Liver (tissue), 3 donors: ENCODE measurements around the gene INA.

Experiments used
- ATF3 ChIP-seq: IDR thresholded peaks from 2 replicates; pipeline ENCODE4 v1.6.1; 2016; ENCODE audit warnings: antibody characterized with exemption
- CTCF ChIP-seq: fragments of 150-350 bp; IDR thresholded peaks from 2 replicates; pipeline ENCODE4 v1.5.1; 2017; ENCODE audit warnings: improper control_type of control experiment, low read depth, low read length; ENCODE audit not compliant: missing input control
- EGR1 ChIP-seq, 2 donors: IDR thresholded peaks; 2 replicates each; pipeline ENCODE4 v1.6.1; 2016 to 2018; ENCODE audit warnings: antibody characterized with exemption in 2 of 2, low read depth in 2 of 2
- GABPA ChIP-seq, 2 donors: IDR thresholded peaks in 1 of 2; conservative IDR thresholded peaks in 1 of 2; 2 replicates each; pipeline ENCODE4 v1.6.1; 2016; ENCODE audit warnings: antibody characterized with exemption in 2 of 2, mild to moderate bottlenecking in 1 of 2, moderate library complexity in 1 of 2
- JUND ChIP-seq, 2 donors: IDR thresholded peaks; 2 replicates each; pipeline ENCODE4 v1.6.1; 2016; ENCODE audit warnings: antibody characterized with exemption in 2 of 2
- MAX ChIP-seq: IDR thresholded peaks from 2 replicates; pipeline ENCODE4 v1.6.1; 2016; ENCODE audit warnings: antibody characterized with exemption
- NR2F2 ChIP-seq: IDR thresholded peaks from 2 replicates; pipeline ENCODE4 v1.6.1; 2016; ENCODE audit warnings: antibody characterized with exemption
- REST ChIP-seq: IDR thresholded peaks from 2 replicates; pipeline ENCODE4 v1.6.1; 2016; ENCODE audit warnings: antibody characterized with exemption, mild to moderate bottlenecking
- RXRA ChIP-seq, 2 donors: IDR thresholded peaks; 2 replicates each; pipeline ENCODE4 v1.6.1; 2017 to 2018; ENCODE audit warnings: antibody characterized with exemption in 2 of 2, mild to moderate bottlenecking in 1 of 2
- SP1 ChIP-seq: IDR thresholded peaks from 2 replicates; pipeline ENCODE4 v1.6.1; 2018; ENCODE audit warnings: antibody characterized with exemption, mild to moderate bottlenecking
- TAF1 ChIP-seq: conservative IDR thresholded peaks from 2 replicates; pipeline ENCODE4 v1.6.1; 2016; ENCODE audit warnings: antibody characterized with exemption, mild to moderate bottlenecking
- YY1 ChIP-seq: IDR thresholded peaks from 2 replicates; pipeline ENCODE4 v1.6.1; 2016; ENCODE audit warnings: antibody characterized with exemption, mild to moderate bottlenecking
- ZBTB33 ChIP-seq: IDR thresholded peaks from 2 replicates; pipeline ENCODE4 v1.6.1; 2016; ENCODE audit warnings: antibody characterized with exemption
- donor health status: healthy.
- donor health status: healthy.

GRCh38 chr10:103265717-103266329, 11.1 kb upstream of the INA start:
- TF ChIP-seq CTCF (no peak), REST (peak; percentile 100), ATF3 (no peak), GABPA (IDR thresholded peaks at IDR 0.05 in 1 of 2, conservative IDR thresholded peaks at IDR 0.05 in 1 of 2) (no peak), TAF1 (no peak), NR2F2 (no peak), ZBTB33 (no peak), RXRA (IDR thresholded peaks at IDR 0.05) (no peak), MAX (no peak), YY1 (no peak), EGR1 (IDR thresholded peaks at IDR 0.05; ENCODE audit: low read depth in 2 of 2) (no peak), SP1 (no peak), JUND (IDR thresholded peaks at IDR 0.05) (no peak)
